Measurements from ENCODE around the gene PGPEP1.
"Not testable (repeated sequence)": the region's sequence is repeated elsewhere in the genome, so short reads cannot be mapped to it uniquely, and the experiment has no call there.

PGPEP1 gene

GRCh38 chr19:18396471-18397241 is 56.3 kb downstream of the PGPEP1 start:
- DNase-seq, result no peak

GRCh38 chr19:18397242-18398202 is 57.1 kb downstream of the PGPEP1 start, which contains the start of gene LRRC25:
LRRC25 (minus strand) TSS chr19:18397622; CDS start chr19:18396963, 659 bp downstream.
- peak; percentile 43 for DNase-seq

GRCh38 chr19:18399008-18399407 is 58.6 kb downstream of the PGPEP1 start:
- no peak for DNase-seq

GRCh38 chr19:18401580-18402112 is 61.2 kb downstream of the PGPEP1 start:
- DNase-seq, result peak; percentile 47

GRCh38 chr19:18402455-18403248 is 62.3 kb downstream of the PGPEP1 start:
- DNase-seq, result not testable (repeated sequence)

- DNase-seq, result not testable (repeated sequence)
Measured at GRCh38 chr19:18405754-18406153, 65.4 kb downstream of the PGPEP1 start.

- DNase-seq, result no peak
Measured at GRCh38 chr19:18406749-18407148, 66.4 kb downstream of the PGPEP1 start.

- no peak for DNase-seq
Measured at GRCh38 chr19:18408053-18408476, 67.7 kb downstream of the PGPEP1 start.

- no peak for DNase-seq
Measured at GRCh38 chr19:18412610-18413239, 72.3 kb downstream of the PGPEP1 start.

- DNase-seq, result no peak
Measured at GRCh38 chr19:18414504-18415177, 74.2 kb downstream of the PGPEP1 start.

- no peak for DNase-seq
Measured at GRCh38 chr19:18415178-18415867, 74.9 kb downstream of the PGPEP1 start.

- DNase-seq, result peak; percentile 87
Measured at GRCh38 chr19:18416778-18417249, 76.4 kb downstream of the PGPEP1 start.

GRCh38 chr19:18417250-18418028 is 77.0 kb downstream of the PGPEP1 start:
- DNase-seq, result peak; percentile 54

GRCh38 chr19:18418029-18418482 is 77.7 kb downstream of the PGPEP1 start:
- DNase-seq, result no peak

GRCh38 chr19:18418483-18419194 is 78.2 kb downstream of the PGPEP1 start:
- DNase-seq, result peak; percentile 66

GRCh38 chr19:18419195-18419698 is 78.8 kb downstream of the PGPEP1 start, which contains the start of gene SSBP4:
SSBP4 (plus strand) TSS chr19:18419398; CDS start chr19:18419649, 251 bp downstream.
- peak; percentile 82 for DNase-seq

Measured in CD4-positive, alpha-beta T cell treated with Interleukin-21 for 1 hour (primary cell).